Smooth muscle cell (in vitro differentiated cells): ENCODE measurements around the gene SELENOT. TPM values are rescaled to one million over a fixed set of nuclear protein-coding genes. Genes with fewer than 3 reads are reported as not detected.

ENCODE experiments used
- DNase-seq: peaks from one replicate; lab custom pipeline; 2025; ENCODE audit not compliant: unreplicated experiment; lab: John Stamatoyannopoulos, UW
- H2AFZ ChIP-seq: fragments of 200-600 bp; sonication (generic); 2 replicates; pipeline ENCODE4 v1.6.0; 2016; ENCODE audit warnings: antibody characterized with exemption, low read depth, mild to moderate bottlenecking
- H3F3A ChIP-seq: fragments of 200-600 bp; sonication (generic); 2 replicates; pipeline ENCODE4 v1.6.0; 2017; ENCODE audit warnings: antibody characterized with exemption, low read depth
- H3K27ac ChIP-seq: fragments of 200-600 bp; sonication (generic); 2 replicates; pipeline ENCODE4 v1.5.1; 2016; ENCODE audit warnings: low read depth, mild to moderate bottlenecking
- H3K27me3 ChIP-seq: fragments of 200-600 bp; sonication (generic); 2 replicates; pipeline ENCODE4 v1.6.1; 2016; ENCODE audit warnings: low read depth, mild to moderate bottlenecking
- H3K36me3 ChIP-seq: fragments of 200-600 bp; sonication (generic); 2 replicates; pipeline ENCODE4 v1.5.1; 2016; ENCODE audit warnings: low read depth
- H3K4me1 ChIP-seq: fragments of 200-600 bp; sonication (generic); 2 replicates; pipeline ENCODE4 v1.5.1; 2016; ENCODE audit warnings: low read depth
- H3K4me2 ChIP-seq: fragments of 200-600 bp; sonication (generic); 2 replicates; pipeline ENCODE4 v1.6.0; 2016; ENCODE audit warnings: mild to moderate bottlenecking
- H3K4me3 ChIP-seq: fragments of 200-600 bp; sonication (generic); 2 replicates; pipeline ENCODE4 v1.5.1; 2016; ENCODE audit warnings: mild to moderate bottlenecking
- H3K79me2 ChIP-seq: fragments of 200-600 bp; sonication (generic); 2 replicates; pipeline ENCODE4 v1.6.0; 2016; ENCODE audit warnings: low read depth, mild to moderate bottlenecking
- H3K9ac ChIP-seq: fragments of 200-600 bp; sonication (generic); 2 replicates; pipeline ENCODE4 v1.6.0; 2016; ENCODE audit warnings: low read depth
- H3K9me3 ChIP-seq: fragments of 200-600 bp; sonication (generic); replicated peaks from 2 replicates; pipeline ENCODE4 v1.5.1; 2016; ENCODE audit warnings: low read depth
- H4K20me1 ChIP-seq: fragments of 200-600 bp; sonication (generic); 2 replicates; pipeline ENCODE4 v1.6.0; 2016; ENCODE audit warnings: low read depth
- WGBS: methylation state at CpG from one replicate; pipeline ENCODE4 v1.1.7; 2016; ENCODE audit warnings: low lambda C conversion rate; 5-methylcytosine and 5-hydroxymethylcytosine counted together
- polyA plus RNA-seq: library from polyadenylated mRNA; unstranded; fragments of >200 nt; fragmentation: Nextera tagmentation; extraction: Ambion mirVana; gene quantifications from 2 replicates; pipeline ENCODE4 v1.2.1, GENCODE V29; 2016
- total RNA-seq: library from RNA; depleted of rRNA; stranded (reverse); fragments of >200 nt; gene quantifications from 2 replicates; pipeline ENCODE4 v1.2.3, GENCODE V29; 2014
- TF ChIP-seq, protein P1 (sequence below): fragments of 200-600 bp; sonication (generic); IDR thresholded peaks from 2 replicates; pipeline ENCODE4 v1.5.1; 2017; ENCODE audit warnings: borderline replicate concordance, mild to moderate bottlenecking, antibody characterized with exemption; ENCODE audit not compliant: insufficient read depth, poor library complexity, severe bottlenecking

The SELENOT gene
- total and polyA plus RNA-seq, 2 experiments from 2014 or later, result 92.5 to 128 TPM

- Histone ChIP-seq H4K20me1 (peaks cover 86% of the 10 kb centered on the region), H3K27me3 (no peaks in the 10 kb centered on the region), H3K9me3 (no peaks in the 10 kb centered on the region), H3K4me2 (peak overlapping the region; percentile 41), H3K27ac (no peak overlapping the region), H2AFZ (no peak overlapping the region), H3K4me3 (no peak overlapping the region), H3K4me1 (peaks cover 24% of the 10 kb centered on the region), H3K79me2 (peaks cover 90% of the 10 kb centered on the region), H3F3A (no peaks in the 10 kb centered on the region), H3K36me3 (no peaks in the 10 kb centered on the region), H3K9ac (no peak overlapping the region)
- TF ChIP-seq, protein P1, sequence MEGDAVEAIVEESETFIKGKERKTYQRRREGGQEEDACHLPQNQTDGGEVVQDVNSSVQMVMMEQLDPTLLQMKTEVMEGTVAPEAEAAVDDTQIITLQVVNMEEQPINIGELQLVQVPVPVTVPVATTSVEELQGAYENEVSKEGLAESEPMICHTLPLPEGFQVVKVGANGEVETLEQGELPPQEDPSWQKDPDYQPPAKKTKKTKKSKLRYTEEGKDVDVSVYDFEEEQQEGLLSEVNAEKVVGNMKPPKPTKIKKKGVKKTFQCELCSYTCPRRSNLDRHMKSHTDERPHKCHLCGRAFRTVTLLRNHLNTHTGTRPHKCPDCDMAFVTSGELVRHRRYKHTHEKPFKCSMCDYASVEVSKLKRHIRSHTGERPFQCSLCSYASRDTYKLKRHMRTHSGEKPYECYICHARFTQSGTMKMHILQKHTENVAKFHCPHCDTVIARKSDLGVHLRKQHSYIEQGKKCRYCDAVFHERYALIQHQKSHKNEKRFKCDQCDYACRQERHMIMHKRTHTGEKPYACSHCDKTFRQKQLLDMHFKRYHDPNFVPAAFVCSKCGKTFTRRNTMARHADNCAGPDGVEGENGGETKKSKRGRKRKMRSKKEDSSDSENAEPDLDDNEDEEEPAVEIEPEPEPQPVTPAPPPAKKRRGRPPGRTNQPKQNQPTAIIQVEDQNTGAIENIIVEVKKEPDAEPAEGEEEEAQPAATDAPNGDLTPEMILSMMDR, result no peak
- WGBS, result 38% methylated on average over 8 of the region's 8 CpGs
- no peak for DNase-seq
Measured at GRCh38 chr3:150607267-150608065, 4.3 kb downstream of the SELENOT start.

DNA sequence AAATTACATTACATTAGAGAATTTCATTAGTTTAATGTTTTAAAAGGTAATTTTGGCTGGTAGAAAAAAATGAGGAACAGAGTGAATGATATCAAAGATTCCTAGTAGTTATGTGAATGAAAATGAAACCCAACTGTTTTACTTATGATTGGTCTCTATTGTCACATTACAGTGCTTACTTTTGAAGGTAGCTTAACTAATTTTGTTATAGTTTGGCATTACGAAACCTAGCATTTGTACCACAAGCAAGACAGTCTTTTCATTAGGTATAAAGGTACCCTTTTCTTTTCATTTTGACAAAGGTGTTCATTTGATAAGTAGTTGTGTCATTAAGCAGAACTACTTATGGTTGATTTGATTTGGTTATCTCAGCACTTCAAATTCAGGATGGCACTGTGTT lies 6.9 kb downstream of the SELENOT start:
- Histone ChIP-seq H3K4me3 (no peak overlapping the region), H3K79me2 (peaks cover 96% of the 10 kb centered on the region), H3K27me3 (no peaks in the 10 kb centered on the region), H3K36me3 (no peaks in the 10 kb centered on the region), H3K27ac (no peak overlapping the region), H3K9me3 (no peaks in the 10 kb centered on the region), H3K9ac (no peak overlapping the region), H3K4me1 (peaks cover 16% of the 10 kb centered on the region), H2AFZ (no peak overlapping the region), H3F3A (no peaks in the 10 kb centered on the region), H4K20me1 (peaks cover 91% of the 10 kb centered on the region), H3K4me2 (no peak overlapping the region)
- no peak for DNase-seq
- TF ChIP-seq, protein P1, result no peak
- 42% methylated on average over 1 of the region's 1 CpG for WGBS

- no peaks in the 10 kb centered on the region for H3F3A ChIP-seq
- no peak overlapping the region for H3K4me3 ChIP-seq
- H3K36me3 ChIP-seq, result no peaks in the 10 kb centered on the region
- H2AFZ ChIP-seq, result no peak overlapping the region
- H3K27ac ChIP-seq, result no peak overlapping the region
- DNase-seq, result no peak
- H3K79me2 ChIP-seq, result peaks cover 88% of the 10 kb centered on the region
- no peaks in the 10 kb centered on the region for H3K9me3 ChIP-seq
- H4K20me1 ChIP-seq, result peaks cover 83% of the 10 kb centered on the region
- no peak overlapping the region for H3K9ac ChIP-seq
- H3K4me1 ChIP-seq, result peaks cover 16% of the 10 kb centered on the region
- TF ChIP-seq, protein P1, result no peak
- H3K27me3 ChIP-seq, result no peaks in the 10 kb centered on the region
- no peak overlapping the region for H3K4me2 ChIP-seq
- 85% methylated on average over 1 of the region's 1 CpG for WGBS
Measured at GRCh38 chr3:150610785-150611184, 7.7 kb downstream of the SELENOT start.

- H3K27ac ChIP-seq, result no peak overlapping the region
- peaks cover 16% of the 10 kb centered on the region for H3K4me1 ChIP-seq
- TF ChIP-seq, protein P1, result no peak
- H2AFZ ChIP-seq, result no peak overlapping the region
- H3K79me2 ChIP-seq, result peaks cover 81% of the 10 kb centered on the region
- H4K20me1 ChIP-seq, result peaks cover 76% of the 10 kb centered on the region
- H3K4me2 ChIP-seq, result no peak overlapping the region
- H3K4me3 ChIP-seq, result no peak overlapping the region
- 98% methylated on average over 34 of the region's 34 CpGs for whole genome bisulfite sequencing
- H3K9ac ChIP-seq, result no peak overlapping the region
- H3K27me3 ChIP-seq, result no peaks in the 10 kb centered on the region
- H3K36me3 ChIP-seq, result no peaks in the 10 kb centered on the region
- no peaks in the 10 kb centered on the region for H3K9me3 ChIP-seq
- H3F3A ChIP-seq, result no peaks in the 10 kb centered on the region
- DNase-seq, result no peak
Measured at GRCh38 chr3:150611666-150612065, 8.5 kb downstream of the SELENOT start.
